OCI-LY7 (cell line): ENCODE measurements around the gene GGCX. TPM values are rescaled to one million over a fixed set of nuclear protein-coding genes. Genes with fewer than 3 reads are reported as not detected.
A peak's percentile ranks its signal among the peaks of the same experiment; 100 is the strongest.

Source experiments
- BruUV-seq: library from RNA; stranded (reverse); fragments of 400-500 nt; replicated peaks from 2 replicates; lab custom pipeline; 2021; lab: Mats Ljungman, UMichigan
- CTCF ChIA-PET: fragments of 300-600 bp; sonication (Branson Sonifier 250); formaldehyde crosslinking; loops from one replicate; lab custom pipeline; 2022; ENCODE audit warnings: antibody characterized with exemption; ENCODE audit not compliant: unreplicated experiment; lab: Charles Lee
- POLR2A ChIA-PET: fragments of 300-600 bp; sonication (Branson Sonifier 250); formaldehyde crosslinking; loops from one replicate; lab custom pipeline; 2022; ENCODE audit warnings: antibody characterized with exemption; lab: Charles Lee
- DNase-seq: peaks from one replicate; pipeline ENCODE4 v3.0.0-alpha.2; 2015; ENCODE audit warnings: low spot score
- H2AFZ ChIP-seq: fragments of 200-600 bp; sonication (generic), shearing (Covaris generic); 2 replicates; pipeline ENCODE4 v1.6.1; 2014; ENCODE audit warnings: mild to moderate bottlenecking, antibody characterized with exemption, low read length, moderate library complexity
- H3K27ac ChIP-seq: fragments of 200-600 bp; sonication (generic); 2 replicates; pipeline ENCODE4 v1.5.1; 2014; ENCODE audit warnings: mixed run types, low read depth, mild to moderate bottlenecking, moderate library complexity, low read length, inconsistent platforms; ENCODE audit not compliant: poor library complexity, severe bottlenecking
- H3K36me3 ChIP-seq: fragments of 200-600 bp; sonication (generic); 2 replicates; pipeline ENCODE4 v1.6.1; 2014; ENCODE audit warnings: mild to moderate bottlenecking, antibody characterized with exemption, low read length, moderate library complexity, mixed read lengths; ENCODE audit not compliant: insufficient read depth
- H3K4me1 ChIP-seq: fragments of 200-600 bp; sonication (generic); 2 replicates; pipeline ENCODE4 v1.5.1; 2014; ENCODE audit warnings: mild to moderate bottlenecking, low read length; ENCODE audit not compliant: insufficient read depth, poor library complexity, severe bottlenecking
- H3K4me2 ChIP-seq: fragments of 200-600 bp; sonication (generic); 2 replicates; pipeline ENCODE4 v1.6.1; 2014; ENCODE audit warnings: mild to moderate bottlenecking, low read length
- H3K4me3 ChIP-seq: fragments of 200-600 bp; sonication (generic); 2 replicates; pipeline ENCODE4 v1.5.1; 2014; ENCODE audit warnings: mild to moderate bottlenecking, low read depth, low read length; ENCODE audit not compliant: poor library complexity, severe bottlenecking
- H3K79me2 ChIP-seq: fragments of 200-600 bp; sonication (generic); 2 replicates; pipeline ENCODE4 v1.6.1; 2016; ENCODE audit warnings: low read depth, mild to moderate bottlenecking, low read length, moderate library complexity, mixed read lengths; ENCODE audit not compliant: insufficient read depth
- H3K9me2 ChIP-seq: fragments of 200-600 bp; sonication (generic); 2 replicates; pipeline ENCODE4 v1.6.1; 2016; ENCODE audit warnings: mild to moderate bottlenecking, low read length, mixed read lengths; ENCODE audit not compliant: insufficient read depth
- H3K9me3 ChIP-seq: fragments of 200-600 bp; sonication (generic); 2 replicates; pipeline ENCODE4 v1.6.1; 2014; ENCODE audit warnings: mild to moderate bottlenecking, mixed run types, low read length, mixed read lengths
- H4K20me1 ChIP-seq: fragments of 200-600 bp; sonication (generic); 2 replicates; pipeline ENCODE4 v1.6.1; 2014; ENCODE audit warnings: mild to moderate bottlenecking, antibody characterized with exemption, low read length, moderate library complexity, mixed read lengths; ENCODE audit not compliant: insufficient read depth
- EZH2phosphoT487 ChIP-seq: fragments of 200-600 bp; sonication (generic); IDR thresholded peaks from 2 replicates; pipeline ENCODE4 v1.6.1; 2018; ENCODE audit warnings: low read depth, borderline replicate concordance, mild to moderate bottlenecking, mixed run types, antibody characterized with exemption, low read length, moderate library complexity, mixed read lengths
- intact Hi-C: fragments of 100-400 bp; cut with micrococcal nuclease; formaldehyde crosslinking; loops from one replicate; pipeline ENCODE4 v1.10.0; 2022; ENCODE audit not compliant: unreplicated experiment
- total RNA-seq, 2 experiments: library from RNA; depleted of rRNA in 1 of 2; stranded (reverse); fragments of >200 nt in 1 of 2; shearing (Covaris generic) in 1 of 2; gene quantifications; 2 replicates each; pipeline ENCODE4 v1.2.3, GENCODE V29; 2014 to 2022
- TF ChIP-seq, protein P1 (sequence below): fragments of 200-600 bp; sonication (generic); conservative IDR thresholded peaks from 2 replicates; pipeline ENCODE4 v1.5.1; 2014; ENCODE audit warnings: mild to moderate bottlenecking, antibody characterized with exemption, low read length, moderate library complexity, mixed read lengths

GGCX gene
- total RNA-seq, 2 experiments from 2014 or later = 32.5 to 33.3 TPM

DNA sequence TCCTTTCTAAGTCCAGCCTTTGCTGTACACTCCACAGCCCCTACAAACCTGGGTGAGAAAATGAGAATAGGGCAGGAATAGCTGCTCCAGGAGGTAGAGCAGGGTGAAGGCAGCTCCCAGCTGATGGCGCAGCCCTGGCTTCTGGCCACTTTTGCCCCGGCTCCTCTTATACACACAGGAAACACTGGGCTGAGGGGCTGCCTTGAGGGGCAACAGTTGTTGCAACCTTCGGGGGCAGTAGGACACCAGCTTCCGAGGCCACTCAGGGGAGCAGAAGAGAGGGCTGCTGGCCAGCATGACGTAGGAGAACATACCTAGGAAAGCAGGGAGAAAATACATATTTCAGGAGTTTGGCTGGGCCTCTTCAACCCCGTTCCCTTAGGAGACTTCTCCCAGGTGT lies 8.1 kb downstream of the GGCX start:
- no peak for TF ChIP-seq EZH2phosphoT487
- TF ChIP-seq, protein P1, sequence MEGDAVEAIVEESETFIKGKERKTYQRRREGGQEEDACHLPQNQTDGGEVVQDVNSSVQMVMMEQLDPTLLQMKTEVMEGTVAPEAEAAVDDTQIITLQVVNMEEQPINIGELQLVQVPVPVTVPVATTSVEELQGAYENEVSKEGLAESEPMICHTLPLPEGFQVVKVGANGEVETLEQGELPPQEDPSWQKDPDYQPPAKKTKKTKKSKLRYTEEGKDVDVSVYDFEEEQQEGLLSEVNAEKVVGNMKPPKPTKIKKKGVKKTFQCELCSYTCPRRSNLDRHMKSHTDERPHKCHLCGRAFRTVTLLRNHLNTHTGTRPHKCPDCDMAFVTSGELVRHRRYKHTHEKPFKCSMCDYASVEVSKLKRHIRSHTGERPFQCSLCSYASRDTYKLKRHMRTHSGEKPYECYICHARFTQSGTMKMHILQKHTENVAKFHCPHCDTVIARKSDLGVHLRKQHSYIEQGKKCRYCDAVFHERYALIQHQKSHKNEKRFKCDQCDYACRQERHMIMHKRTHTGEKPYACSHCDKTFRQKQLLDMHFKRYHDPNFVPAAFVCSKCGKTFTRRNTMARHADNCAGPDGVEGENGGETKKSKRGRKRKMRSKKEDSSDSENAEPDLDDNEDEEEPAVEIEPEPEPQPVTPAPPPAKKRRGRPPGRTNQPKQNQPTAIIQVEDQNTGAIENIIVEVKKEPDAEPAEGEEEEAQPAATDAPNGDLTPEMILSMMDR = no peak
- Histone ChIP-seq H3K36me3 (peaks cover 76% of the 10 kb centered on the region), H3K4me2 (no peak overlapping the region), H3K4me1 (no peaks in the 10 kb centered on the region), H3K4me3 (no peak overlapping the region), H3K9me2 (no peaks in the 10 kb centered on the region), H3K27ac (no peak overlapping the region), H3K79me2 (no peaks in the 10 kb centered on the region), H2AFZ (no peak overlapping the region), H3K9me3 (no peaks in the 10 kb centered on the region), H4K20me1 (no peaks in the 10 kb centered on the region)
- CTCF ChIA-PET = interaction anchor here (0.7 kb wide), 1 partner anchor 134 kb away, joined by 3 read pairs; no protein-coding TSS in a partner anchor
- DNase-seq = no peak
- intact Hi-C loops = no loop called here
- no TSS peak for BruUV-seq
- POLR2A ChIA-PET = no interaction called here

DNA sequence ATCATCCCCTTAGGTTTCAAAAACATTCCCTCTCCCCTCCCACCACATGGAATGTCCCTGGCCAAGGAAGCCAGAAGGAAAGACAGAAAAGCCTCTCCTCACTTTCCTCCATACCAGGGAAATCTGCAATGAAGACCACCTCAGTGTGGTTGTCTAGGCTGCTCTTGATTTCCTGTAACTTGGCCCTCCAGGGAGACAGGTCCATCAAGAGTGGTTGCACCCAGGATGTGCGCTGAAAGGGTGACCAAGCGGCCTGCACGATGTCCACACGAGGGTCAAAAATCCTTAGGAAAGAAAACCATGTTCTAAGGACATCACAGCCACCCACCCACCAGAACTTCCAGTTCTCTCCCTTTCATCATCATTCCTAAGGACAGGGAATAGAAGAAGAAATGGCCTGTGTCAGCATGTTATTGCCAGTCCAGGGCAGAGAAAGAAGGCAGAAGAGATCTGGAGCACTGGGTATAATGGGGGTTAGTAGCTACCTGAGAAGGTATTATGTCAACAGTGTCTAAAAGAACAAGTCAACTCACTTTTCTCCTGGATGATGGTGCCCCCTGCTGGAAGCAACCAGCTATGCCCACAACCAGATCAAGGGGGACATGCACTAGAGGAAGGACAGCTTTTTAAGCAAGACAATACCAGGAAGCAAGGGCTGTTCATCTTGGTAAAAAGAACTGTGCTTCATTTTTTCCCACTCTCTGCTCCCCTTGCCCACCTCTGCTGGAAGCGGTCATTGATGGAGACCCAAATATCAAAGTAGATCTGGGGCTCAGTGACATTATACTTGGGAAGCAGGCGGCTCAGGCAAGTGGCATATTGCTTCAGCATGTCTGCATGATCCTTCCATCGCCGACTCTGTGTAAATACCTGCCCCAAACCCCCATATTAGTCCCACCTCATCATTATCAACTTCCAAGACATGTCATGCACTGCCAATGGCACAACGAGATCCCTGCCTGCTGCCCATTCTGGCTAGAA lies 9.3 kb downstream of the GGCX start:
- H3K4me3 ChIP-seq = no peak overlapping the region
- intact Hi-C loops = loop anchor here (1.0 kb wide), 2 partner anchors 132 to 161 kb away; no protein-coding TSS in a partner anchor
- BruUV-seq = no TSS peak
- H3K9me2 ChIP-seq = no peaks in the 10 kb centered on the region
- peaks cover 81% of the 10 kb centered on the region for H3K36me3 ChIP-seq
- DNase-seq = peak; percentile 83
- CTCF ChIA-PET = interaction anchor here (1.0 to 1.9 kb wide), 4 partner anchors 9 to 133 kb away, joined by 3 to 8 read pairs (median 5); partner anchors contain the start of gene SH2D6
- no peak overlapping the region for H3K4me2 ChIP-seq
- H3K79me2 ChIP-seq = no peaks in the 10 kb centered on the region
- H3K4me1 ChIP-seq = no peaks in the 10 kb centered on the region
- H4K20me1 ChIP-seq = no peaks in the 10 kb centered on the region
- no peak overlapping the region for H3K27ac ChIP-seq
- TF ChIP-seq, protein P1 = peak; percentile 96
- TF ChIP-seq EZH2phosphoT487 = no peak
- no peak overlapping the region for H2AFZ ChIP-seq
- POLR2A ChIA-PET = interaction anchor here (0.9 to 5.3 kb wide), 4 partner anchors 9 to 133 kb away, joined by 4 to 48 read pairs (median 10); partner anchors contain the start of genes GGCX, MAT2A and SH2D6
- no peaks in the 10 kb centered on the region for H3K9me3 ChIP-seq
